Measurements from ENCODE around the gene SH2D7.

Gene SH2D7

DNA sequence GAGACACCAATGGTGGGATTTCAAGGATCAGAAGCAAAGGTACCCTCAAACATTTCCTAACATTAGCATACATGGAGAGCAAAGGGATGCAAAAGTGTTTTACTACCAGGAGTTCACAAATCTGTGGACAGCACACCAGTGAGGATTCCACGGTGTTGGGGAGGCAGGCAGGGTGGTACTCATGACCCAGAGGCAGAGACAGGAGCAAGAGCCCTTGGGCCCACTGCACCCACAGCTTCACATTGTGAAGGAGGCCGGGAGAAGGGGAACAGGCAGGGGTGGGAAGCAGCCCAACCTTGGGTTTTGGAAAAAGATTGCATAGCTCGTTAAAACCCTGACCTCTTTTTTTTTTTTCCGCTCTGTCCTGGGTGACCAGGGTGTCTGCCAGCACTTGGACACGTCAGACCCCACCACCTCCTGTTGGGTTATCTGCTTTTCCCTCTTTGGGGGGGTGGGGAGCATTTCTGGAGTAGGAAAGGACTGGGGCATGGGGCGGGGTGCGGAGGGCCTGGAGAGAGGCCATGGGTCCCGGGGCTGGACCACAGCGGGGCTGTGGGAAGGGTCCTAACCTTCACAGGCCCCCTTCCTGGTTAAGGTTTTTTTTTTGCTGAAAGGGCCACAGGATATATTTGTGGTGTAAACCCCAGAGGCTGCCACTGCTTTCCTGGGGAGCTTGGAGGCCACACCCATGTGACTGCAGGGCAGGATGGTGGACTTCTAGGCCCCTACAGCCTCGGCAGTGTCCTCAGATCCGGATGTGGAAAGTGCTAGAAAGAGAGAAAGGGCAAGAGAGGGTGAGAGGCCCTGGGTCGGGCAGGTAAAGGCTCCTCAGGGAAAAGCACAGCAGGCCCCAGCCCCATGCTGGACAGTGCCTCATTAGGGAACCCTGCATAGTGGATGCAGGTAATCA, 12.5 kb downstream of the SH2D7 start:
- DNase-seq, result no peak

DNA sequence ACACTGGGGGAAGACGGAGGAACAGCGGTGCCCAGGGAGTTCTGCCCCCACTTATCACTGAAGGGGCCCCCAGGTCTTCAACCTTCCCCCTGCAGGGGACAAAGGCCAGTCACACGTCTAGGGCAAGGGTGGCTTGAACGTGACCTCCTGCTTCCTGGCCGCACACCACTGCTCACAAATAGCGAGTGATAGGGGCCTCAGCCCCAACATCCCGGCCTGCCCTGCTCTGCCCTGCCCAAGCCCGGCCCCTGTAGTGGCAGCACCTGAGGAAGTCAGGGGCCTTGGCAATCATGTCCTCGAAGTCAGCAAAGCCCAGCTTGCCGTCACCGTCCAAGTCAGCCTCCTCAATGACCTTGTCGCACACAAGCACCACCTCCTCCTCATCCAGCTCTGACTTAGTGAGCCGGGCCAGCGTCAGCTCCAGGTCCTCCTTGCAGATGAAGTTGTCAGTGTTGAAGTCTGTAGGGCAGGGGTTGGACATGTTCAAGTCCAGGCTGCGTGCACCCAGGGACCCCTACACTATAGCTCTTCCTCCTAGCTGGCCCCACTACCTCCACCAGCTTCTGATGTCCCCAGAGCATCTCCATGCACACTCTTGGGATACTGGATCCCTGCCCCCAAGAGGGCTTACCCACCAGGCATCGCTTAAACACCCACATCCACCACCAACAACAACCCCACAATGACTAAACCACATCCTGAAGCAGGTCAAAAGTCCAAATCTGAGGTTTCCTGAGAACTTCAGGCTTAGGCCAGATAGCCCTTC, 13.3 kb downstream of the SH2D7 start:
- DNase-seq, result no peak

DNA sequence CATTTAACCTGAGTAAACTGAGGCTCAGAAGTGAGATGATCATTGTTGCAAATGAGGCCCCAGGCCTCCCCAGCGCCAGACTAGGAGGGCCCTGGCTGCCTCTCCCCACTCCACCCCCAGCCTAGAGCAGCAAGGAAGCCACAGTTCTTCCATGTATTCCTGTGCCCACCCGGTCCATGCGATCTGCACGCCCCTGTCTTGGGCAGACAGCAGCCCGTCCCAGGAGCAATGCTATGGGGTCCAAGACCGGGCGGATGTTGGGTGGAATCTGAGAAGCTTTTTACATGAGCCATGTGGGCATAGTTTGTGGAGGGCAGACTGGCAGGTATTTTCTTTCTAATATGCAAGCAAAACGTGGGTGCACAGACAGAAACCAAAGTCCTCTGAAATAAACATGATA, 15.1 kb downstream of the SH2D7 start:
- no peak for DNase-seq

DNA sequence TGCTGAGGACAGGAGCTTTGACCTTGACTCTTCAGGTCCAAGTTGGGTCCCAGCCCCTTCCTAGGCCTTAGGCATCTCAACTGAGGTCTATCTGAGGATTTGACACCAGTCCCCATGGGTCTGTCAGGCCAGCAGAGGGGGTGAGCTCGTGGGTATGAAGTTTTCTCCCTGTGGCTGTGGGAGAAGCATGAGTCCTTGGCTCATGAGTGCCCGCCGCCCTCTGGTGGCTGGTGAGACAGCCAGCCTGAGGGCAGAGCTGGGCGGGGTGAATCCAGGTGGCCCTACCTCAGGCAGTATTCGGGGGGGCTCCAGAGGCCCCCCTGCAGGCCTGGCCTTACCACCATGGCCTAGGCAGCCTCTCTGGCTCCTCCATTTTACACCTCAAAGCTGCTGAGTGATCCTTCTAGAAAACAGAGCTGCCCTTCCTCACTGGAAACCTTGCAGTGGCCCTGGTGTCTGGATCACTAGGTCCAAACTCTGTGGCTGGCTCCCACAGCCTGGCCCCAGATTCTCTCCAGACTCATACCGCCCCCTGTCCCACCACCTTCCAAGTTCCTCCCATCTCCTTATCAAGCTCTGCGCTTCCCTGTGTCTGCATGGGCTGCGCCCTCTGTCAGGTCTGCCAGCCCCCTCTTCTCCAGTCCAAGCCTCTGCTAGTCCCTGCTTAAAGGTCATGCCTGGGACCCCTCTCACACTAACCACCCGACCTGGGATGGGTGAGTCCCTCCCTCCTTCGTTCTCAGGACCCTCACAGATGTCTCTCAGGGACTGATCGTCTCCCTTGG, 16.1 kb downstream of the SH2D7 start:
- peak; percentile 72 for DNase-seq

DNA sequence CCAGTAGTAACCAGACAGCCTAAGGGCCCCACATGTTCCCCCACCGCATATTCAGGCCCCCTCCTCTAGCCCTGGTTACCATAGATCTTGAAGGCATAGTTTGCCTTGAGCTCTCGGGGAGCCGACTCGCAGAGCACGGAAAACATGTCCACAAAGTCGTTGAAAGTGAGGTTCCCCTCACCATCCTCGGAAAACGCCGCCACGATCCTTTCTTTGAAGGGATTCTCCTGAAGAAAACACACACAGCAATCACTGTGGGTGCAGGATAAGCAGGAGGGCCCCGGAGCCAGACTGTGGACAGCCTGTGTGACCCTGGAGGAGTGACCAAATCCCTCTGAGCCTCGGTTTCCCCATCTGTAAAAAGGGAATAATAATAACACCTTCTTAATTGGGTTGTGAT, 16.8 kb downstream of the SH2D7 start:
- DNase-seq, result no peak

DNA sequence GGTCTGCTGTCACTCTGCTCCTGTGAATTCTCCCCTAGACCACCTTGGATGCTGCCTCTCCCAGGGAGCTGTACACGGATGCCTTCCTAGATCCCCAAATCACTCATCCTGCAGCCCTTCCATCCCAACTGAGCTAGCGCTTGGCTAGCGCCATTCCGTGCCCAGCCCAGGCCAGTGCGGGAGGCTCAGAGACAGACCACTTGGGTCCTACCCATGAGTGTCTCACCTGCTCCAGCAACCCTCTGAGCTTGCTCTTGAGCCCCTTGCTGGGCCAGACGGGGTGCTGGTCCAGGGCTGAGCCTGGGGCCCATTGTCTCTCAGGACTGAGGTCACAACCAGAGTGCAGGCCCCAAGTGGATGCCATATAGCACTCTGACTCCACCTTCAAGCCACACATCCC, 17.7 kb downstream of the SH2D7 start:
- DNase-seq, result no peak

DNA sequence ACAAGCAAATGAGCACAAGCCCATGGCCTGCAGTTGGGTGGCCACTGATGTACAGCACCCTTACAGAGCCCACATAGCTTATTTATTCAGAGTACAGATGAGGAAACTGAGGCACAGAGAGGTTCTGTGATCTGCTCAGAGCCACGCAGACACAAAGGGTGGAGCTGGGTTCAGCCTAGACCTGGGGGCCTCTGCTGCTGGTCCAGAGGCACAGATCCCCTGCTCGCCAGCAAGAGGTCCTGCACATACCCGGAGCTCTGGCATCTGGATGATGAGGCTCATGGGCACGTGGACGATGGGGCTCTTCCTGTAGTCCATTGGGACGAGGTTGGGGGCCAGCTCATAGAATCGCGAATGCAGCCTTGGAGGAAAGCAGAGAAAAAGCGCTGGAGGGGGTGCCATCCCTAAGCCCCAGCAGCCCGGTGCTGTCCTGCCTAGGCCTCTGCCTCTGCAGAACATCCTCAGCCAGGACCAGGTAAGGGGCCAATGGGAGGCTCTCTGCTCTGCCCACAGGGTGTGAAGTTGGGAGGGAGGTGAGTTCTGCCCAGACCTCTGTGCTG, 18.6 kb downstream of the SH2D7 start:
- DNase-seq, result no peak

DNA sequence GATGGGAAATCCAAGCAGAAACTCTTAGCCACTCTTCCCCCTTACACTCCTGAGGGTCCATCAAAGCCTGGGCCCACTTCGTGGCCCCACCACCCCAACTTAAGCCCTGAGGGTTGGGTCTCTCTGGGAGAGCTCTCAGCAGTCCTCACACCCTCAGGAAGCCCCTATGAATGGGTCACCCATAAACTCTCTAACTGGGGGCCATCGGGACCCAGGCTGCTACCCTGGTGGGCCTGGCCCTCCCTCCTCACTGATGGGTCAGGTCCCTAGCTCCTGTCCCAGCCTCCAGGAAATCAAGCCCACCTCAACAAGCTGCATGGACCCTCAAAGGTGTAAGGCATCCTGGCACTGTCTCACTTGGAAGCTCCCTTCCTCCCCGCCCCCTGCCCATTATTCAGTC, 19.4 kb downstream of the SH2D7 start:
- DNase-seq, result no peak

DNA sequence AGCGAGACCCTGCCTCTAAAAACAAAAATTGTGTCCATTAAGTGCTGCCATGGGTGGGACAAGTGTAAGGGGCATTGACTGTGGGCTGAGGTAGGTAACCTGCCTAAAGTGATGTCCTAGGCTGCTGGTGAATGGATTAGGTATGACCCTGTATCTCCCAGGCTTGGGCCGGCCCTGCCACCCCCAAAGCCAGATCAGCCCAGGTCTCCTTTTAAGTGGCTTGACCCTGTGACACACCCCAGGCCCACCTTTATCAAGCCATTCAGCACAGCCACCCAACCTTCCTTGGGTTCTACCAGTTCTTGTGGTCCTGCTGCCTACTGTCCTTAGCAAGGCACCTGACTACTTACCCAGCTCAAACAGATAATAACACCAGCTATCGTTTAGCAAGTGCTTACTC, 20.2 kb downstream of the SH2D7 start:
- no peak for DNase-seq

DNA sequence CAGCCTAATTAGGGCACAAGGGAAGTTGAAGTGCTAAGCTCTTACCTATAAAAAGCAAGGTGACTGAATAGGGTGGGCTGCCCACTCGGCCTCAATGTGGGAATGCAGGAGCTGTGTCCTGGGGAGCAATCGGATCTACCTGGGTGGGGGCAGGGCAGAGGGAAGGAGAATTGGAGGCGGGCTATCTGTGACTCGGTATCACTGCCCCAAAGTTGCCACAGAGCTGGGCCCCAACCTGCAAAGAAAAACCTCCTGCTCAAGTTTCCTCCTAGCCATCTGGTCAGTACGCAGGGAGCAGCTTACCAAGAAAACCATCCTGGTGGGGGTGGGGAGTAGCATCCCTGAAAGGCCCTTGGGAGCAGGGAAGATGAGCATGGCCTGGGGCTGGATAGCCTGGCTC, 28.2 kb downstream of the SH2D7 start:
- DNase-seq, result no peak

DNA sequence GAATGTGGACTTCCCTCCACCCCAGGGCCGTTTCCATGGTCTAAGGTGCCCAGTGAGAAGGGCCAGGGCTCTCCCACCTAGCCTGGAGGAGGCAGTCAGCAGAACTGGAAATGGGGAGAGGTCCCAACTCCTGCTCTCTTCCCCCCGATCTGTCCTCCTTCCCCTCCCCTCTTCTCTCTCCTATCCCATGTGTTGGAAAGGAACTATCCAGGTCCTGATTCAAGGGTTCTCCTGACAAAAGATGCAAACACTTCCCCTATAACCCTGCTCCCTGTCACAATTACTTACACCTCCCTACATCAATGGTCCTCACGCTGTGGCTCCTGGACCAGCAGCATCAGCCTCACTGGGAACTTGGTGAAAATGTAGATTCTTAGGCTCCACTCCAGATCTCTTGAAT, 32.9 kb downstream of the SH2D7 start:
- no peak for DNase-seq

DNA sequence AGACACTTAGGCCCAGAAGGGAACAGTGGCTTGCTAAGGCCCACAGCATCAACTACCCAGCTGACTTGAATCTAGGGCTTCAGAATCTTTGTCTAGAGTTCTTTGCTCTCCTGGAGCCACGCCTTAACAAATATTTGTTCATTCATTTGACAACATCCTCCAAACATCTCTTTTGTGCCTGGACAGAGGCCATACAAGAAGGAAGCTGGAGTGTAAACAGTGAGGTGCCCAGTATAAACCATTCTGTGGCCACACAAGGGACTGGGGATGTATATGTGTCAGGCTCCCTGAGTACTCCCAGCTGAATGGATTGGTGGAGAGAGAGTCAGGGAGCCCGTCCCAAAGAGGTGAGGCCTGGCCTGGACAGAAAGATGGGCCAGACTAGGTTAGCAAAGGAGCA, 35.5 kb downstream of the SH2D7 start:
- DNase-seq, result no peak

DNA sequence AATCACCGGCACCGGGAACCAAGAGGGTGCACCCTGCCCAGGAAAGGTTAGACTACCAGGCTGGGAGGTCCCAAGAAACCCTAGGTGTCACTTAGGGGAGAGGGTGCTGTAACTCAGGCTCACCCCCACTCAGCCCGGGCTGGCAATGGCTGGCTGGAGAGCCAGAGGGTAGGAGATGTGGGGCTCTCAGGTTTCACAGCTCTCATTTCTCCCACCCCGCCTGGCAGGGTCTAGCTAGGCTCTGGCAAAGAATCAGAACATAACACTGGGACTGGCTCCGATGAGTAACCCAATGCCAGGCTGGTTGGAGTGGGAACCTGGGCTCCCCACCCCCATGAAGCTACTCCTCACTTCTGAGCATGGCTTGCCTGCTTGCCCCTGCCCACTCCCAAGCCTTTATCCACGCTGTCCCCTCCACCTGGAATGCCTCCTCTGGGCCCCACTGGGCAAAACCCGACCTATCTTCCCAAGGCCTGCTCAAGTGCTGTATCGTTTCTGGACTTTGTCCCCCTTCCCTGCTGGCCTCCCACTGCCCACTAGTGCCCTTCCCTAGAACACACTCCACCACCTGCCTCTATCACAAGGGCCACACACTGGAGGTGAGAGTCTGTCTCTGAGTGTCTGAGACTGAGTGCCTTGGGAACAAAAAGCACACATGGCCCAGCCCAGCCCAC, 36.9 kb downstream of the SH2D7 start:
- no peak for DNase-seq

DNA sequence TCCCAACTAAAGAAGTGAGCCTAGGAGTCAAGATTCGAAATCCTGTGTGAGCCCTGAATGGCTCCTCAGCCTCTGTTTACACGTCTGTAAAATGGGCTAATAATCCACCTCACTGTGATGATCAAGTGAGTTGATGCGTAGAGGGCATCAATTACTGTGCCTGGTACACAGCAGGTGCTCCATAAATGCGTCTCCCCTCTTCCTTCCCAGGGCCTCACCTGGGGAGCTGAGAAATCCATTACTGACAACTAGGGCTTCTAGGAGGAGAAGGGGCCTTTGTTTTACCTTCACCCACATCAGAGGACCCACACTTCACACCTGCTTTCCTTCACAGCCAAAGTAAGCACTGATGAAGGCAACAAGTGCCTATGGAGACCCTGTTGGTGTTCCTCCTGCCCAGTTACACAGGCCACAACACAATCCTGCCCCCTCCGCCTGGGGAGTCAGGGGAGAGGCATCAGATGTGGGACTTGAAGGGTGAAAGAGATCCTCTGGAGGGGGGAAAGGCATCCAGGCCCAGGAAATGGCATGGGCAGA, 37.5 kb downstream of the SH2D7 start:
- DNase-seq, result no peak

DNA sequence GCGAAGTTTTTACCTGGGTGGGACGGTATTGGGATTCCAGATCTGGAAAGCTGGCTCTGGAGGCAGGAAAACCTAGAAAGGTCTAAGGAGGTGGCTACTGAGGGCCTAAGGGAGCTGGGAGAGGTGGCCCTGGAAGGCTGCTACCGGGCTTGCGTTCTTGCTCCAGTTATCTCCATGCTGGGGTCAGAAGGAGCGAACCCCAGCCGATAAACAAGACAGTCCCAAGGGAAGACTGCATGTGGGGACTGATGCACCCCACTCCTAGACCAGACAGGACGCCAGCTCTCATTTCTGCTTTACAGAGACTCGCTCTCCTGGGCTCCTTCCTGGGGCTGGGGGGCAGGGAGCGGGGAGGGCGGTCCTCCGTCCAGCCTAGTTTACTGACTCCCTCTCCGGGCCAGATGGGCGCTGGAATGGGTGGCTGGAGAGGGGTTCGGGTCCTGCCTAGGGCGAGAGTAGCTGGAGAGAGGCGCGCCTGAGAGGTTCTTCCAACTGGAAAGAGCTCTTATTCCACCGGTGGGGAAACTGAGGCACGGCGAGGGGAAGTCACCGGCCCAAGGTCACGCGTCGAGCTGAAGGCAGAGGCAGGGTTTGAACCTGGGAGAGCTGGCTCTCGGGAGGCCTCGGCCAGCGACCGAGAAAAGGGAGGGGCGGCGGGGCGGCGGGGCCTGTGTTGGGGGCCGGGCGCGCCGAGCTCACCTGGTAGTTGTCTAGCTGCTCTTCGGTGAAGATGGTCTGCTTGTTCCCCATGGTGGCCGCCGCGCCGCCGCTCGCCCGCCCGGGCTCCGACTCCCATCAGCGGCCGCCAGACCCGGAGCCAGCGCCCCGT, 38.3 kb downstream of the SH2D7 start:
- DNase-seq, result no peak

DNA sequence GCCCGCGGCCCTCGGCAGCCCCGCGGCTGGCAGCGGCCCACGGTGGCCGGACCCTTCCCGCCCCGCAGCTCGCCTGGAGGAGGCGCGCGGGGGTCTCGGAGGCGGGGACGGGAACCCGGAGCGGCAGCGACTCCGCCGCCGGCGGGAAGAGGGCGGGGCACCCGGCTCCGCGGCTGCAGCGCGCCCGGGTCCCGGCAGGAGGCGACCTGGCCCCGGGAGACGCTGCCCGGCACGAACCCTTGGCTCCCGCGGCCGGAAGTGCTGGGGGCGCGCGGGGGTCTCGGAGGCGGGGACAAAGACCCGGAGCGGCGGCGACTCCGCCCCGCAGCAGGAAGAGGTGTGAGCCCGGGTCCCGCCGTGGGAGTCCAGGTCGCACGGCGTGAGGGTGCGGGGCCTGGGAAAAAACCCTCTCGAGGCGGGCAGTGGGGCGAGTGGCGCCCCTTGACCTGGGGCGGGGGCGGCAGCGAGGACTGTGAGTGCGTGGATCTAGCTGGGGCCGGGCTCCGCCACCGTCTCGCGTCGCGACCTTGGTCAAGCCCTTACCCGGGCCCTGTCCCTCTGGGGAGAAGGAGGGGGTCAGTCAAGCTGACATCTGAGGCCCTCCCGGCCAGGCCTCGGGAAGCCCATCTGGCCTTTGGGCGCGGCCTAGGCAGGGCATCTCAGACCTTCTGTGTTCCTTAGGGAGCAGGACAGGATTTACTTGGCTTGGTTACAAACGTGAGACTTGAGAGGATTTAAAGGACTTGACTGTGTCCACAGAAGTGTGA, 39.1 kb downstream of the SH2D7 start, which contains the start of gene CIB2:
Gene CIB2, minus strand, starts transcription at position 151 of the 767 bp plus-strand sequence. CDS start 230 bp downstream, outside the sequence.
- peak; percentile 69 for DNase-seq

DNA sequence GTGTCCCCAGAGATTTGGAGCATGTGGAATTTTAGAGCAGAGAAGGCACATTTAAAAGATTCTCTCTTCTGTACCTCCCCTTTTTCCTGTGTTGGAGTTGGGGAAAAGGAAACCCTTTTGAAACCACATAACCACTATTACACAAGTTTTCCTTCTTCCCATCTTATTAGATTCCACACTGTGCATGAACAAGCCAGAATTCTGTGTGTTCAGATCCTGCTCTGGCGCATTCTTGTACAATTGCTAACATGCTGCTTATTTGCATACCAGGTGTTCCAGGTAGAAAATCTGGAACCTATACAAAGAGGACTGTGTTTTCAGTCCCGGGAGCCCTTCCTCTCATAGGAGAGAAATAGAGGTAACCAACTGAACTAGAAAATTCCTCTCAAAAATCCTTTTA, 41.4 kb downstream of the SH2D7 start:
- no peak for DNase-seq

DNA sequence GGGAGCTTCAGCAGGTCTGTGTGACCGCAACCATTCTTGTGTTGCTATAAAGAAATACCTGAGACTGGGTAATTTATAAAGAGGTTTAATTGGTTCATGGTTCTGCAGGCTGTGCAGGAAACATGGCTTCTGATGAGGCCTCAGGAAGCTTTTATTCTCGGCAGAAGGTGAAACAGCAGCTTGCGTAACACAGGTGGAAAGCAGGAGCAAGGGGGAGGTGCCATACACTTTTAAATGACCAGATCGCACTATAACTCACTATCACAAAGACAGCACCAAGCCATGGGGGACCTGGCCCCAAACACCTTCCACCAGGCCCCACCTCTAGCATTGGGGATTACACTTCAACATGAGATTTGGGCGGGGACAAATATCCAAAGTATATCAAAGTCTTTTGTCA, 47.2 kb downstream of the SH2D7 start:
- DNase-seq, result no peak

DNA sequence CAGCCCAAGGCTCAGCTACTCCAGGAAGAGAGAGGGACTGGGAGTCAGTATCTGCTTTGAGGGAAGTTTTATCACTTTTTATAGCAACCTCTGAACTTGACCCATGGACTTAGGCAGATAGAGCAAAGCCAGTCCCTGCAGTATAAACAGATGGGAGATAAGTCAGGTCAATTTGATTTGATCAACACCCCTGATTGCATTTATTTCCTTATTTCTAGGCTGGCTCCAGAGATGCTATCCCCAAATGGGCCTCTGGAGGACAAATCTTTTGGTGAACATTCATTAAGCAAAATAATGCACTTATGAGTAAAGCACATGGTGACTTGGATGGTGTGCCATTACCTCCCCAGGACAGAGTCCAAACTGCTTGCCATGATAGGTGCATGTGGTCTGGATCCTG, 47.9 kb downstream of the SH2D7 start:
- no peak for DNase-seq

DNA sequence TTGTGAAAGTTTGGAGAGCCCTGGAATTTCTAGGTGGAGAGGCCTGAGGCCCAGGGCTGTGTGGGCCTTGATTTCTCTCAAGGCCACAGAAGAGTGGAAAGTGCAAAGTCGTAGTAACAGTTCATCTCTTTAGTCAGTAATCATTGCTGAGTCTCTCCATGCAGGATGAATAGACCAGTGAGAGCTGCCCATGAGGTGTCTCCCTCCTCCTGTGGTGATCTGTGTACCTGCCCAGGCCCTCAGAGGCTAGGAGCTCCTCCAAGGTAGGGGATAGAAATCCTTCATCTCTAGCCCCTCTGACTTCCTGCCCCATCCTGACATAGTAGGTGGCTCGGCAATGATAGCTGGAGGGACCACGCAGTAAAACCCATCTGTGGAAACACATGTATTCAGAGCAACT, 50.0 kb downstream of the SH2D7 start:
- DNase-seq, result no peak

Data from activated effector memory CD4-positive, alpha-beta T cell treated with Interleukin-2 at 50 U/mL for 16 hours (primary cell).